NCI-H748 (cell line): Measurements from ENCODE around the gene NUDT9.

Experiments
- DNase-seq: peaks from one replicate; lab custom pipeline; 2025; ENCODE audit not compliant: unreplicated experiment; lab: John Stamatoyannopoulos, UW

The NUDT9 gene

DNA sequence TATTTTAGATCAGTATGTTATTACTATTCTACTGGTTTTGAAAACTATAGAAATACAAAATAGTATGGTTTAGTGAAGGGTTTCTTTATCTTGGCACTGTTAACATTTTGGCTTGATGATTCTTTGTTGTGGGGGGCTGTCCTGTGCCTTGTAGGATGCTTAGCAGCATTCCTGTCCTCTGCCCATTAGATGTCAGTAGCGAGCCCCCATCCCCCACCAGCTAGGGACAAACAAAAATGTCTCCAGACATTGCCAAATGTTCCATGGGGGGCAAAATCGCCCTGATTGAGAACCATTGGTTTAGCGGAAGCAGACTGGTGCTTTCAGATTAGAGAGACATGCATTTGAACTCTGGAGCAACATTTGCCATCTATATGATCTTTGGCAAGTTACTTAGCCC lies 83.5 kb downstream of the NUDT9 start:
- no peak for DNase-seq

GRCh38 chr4:87506974-87507701 lies 84.8 kb downstream of the NUDT9 start:
- no peak for DNase-seq
